Measurements from ENCODE around the gene BSG.

GRCh38 chr19:574658-575526 lies 2.5 kb downstream of the BSG start:
- TF ChIP-seq POLR2AphosphoS5 (IDR thresholded peaks at IDR 0.05; ENCODE audit: borderline replicate concordance, low read depth, low read length) (no peak), EZH2 (IDR thresholded peaks at IDR 0.05) (no peak)
